HL-60 (cell line): ENCODE data around the gene TAPT1.
"Not testable (repeated sequence)": the region's sequence is repeated elsewhere in the genome, so short reads cannot be mapped to it uniquely, and the experiment has no call there.

Experiments
- DNase-seq, 2 experiments: peaks; one replicate each; pipeline ENCODE4 v3.0.0-alpha.2; 2010 to 2020; ENCODE audit warnings: low read depth in 1 of 2, low spot score in 1 of 2
- H3K27ac ChIP-seq: fragments of 250-450 bp; sonication (Bioruptor Pico); replicated peaks from 2 replicates; pipeline ENCODE4 v1.5.1; 2020; ENCODE audit warnings: mild to moderate bottlenecking, moderate library complexity
- H3K27me3 ChIP-seq: fragments of 250-450 bp; sonication (Bioruptor Pico); 2 replicates; pipeline ENCODE4 v1.5.1; 2021; ENCODE audit warnings: mild to moderate bottlenecking, moderate library complexity; ENCODE audit not compliant: insufficient read depth, poor library complexity, severe bottlenecking
- H3K4me3 ChIP-seq: replicated peaks from 2 replicates; pipeline ENCODE4 v1.5.1; 2011; ENCODE audit warnings: mild to moderate bottlenecking, control low read depth, low read length; ENCODE audit not compliant: insufficient read depth
- CTCF ChIP-seq: IDR thresholded peaks from one replicate; pipeline ENCODE4 v1.5.1; 2011; ENCODE audit warnings: low read length, control low read depth, inconsistent platforms; ENCODE audit not compliant: insufficient read depth
- GABPA ChIP-seq: IDR thresholded peaks from 2 replicates; pipeline ENCODE4 v1.6.1; 2012; ENCODE audit warnings: low read depth
- POLR2AphosphoS5 ChIP-seq: IDR thresholded peaks from 2 replicates; pipeline ENCODE4 v1.6.1; 2012; ENCODE audit warnings: low read depth
- REST ChIP-seq: IDR thresholded peaks from 2 replicates; pipeline ENCODE4 v1.6.1; 2012; ENCODE audit warnings: low read depth; ENCODE audit not compliant: insufficient replicate concordance
- SPI1 ChIP-seq: IDR thresholded peaks from 2 replicates; pipeline ENCODE4 v1.6.1; 2012; ENCODE audit warnings: low read depth, mild to moderate bottlenecking, borderline replicate concordance

Gene TAPT1

DNA sequence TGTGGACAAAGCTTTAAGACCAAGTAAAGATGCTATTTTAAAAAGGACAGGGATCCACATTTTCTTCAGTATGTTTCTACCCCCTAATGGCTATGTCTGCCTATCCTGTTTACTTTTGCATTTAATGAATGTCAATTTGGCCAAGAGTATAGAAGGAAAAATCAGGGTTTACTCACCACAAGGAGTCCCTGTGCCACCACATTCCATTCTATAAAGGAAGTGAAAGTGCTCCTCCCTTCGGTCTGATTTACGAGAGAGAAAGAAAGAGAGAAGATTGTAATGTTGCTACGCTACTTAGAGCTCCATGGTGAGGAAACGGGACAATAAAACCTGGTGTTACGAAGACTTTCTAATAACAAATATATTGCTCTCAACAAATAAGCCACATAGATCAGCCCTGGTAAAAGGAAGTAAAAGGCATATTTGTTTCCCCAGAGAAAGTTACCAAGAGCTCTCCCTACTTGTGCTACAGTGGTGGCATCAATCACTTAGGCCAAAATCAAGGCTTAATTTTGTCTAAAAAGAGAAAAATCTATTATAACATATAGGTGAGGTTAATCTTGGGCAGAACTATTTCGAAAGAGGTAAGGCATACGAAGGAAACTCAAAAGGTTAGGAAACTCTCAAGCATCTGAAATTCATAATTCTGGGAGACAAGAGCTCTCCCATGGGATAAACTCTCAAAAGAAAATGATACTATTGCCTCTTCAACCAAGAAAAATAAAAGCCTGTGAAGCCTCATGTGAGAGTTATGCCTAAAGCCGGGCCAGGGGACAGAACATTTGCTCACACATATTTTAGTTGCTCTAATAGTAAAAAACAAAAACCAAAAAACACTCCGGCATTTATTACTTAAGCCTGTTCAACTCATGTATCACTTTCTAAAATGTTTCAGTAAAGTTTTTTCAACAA, 29.5 kb downstream of the TAPT1 start:
- TF ChIP-seq CTCF, result no peak
- no peak for TF ChIP-seq GABPA
- TF ChIP-seq SPI1, result no peak
- no peak for TF ChIP-seq POLR2AphosphoS5
- TF ChIP-seq REST, result no peak
- Histone ChIP-seq H3K27ac (no peak overlapping the region), H3K27me3 (no peaks in the 10 kb centered on the region), H3K4me3 (no peak overlapping the region)
- DNase-seq, result no peak

- no peak for TF ChIP-seq SPI1
- TF ChIP-seq POLR2AphosphoS5, result no peak
- Histone ChIP-seq H3K27me3 (no peaks in the 10 kb centered on the region), H3K4me3 (no peak overlapping the region), H3K27ac (no peak overlapping the region)
- no peak for DNase-seq
These were observed 31.1 kb downstream of the TAPT1 start for GRCh38 chr4:16195209-16195608.

DNA sequence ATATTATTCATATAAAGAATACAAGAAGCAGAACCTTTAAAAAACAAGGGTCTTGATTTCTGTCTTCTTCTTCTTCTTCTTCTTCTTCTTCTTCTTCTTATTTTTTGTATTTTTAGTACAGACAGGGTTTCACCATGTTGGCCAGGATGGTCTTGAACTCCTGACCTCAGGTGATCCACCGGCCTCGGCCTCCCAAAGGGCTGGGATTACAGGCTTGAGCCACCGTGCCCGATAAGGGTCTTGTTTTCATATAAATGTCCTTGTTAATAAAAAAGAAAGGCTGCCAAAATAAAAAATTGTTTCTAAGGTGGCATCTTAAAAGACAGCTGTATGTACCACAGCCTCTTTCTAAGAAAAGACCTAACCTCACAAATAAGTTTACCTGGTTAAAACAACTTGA, 31.5 kb downstream of the TAPT1 start:
- DNase-seq, H3K4me3 ChIP-seq, H3K27ac ChIP-seq, H3K27me3 ChIP-seq: not testable (repeated sequence)

DNA sequence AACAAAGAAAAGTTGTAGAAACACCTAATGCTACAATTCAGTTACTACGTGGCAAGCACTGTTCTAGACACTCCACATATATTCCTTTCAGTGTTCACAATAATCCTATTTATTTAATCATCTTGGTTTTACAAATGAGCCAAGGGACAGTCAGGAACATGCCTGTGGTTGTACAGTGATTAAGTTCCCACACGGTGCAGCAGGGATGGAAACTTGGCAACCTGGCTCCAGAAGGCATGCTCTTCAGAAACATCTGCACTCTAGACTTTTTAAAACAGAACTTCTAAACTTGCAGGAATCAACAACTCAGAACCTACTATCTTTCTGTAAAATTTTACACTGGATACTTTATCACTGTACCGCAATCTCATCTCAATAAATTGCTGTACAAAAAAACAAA, 32.1 kb downstream of the TAPT1 start:
- DNase-seq, result no peak
- no peak overlapping the region for H3K4me3 ChIP-seq
- no peaks in the 10 kb centered on the region for H3K27me3 ChIP-seq
- no peak overlapping the region for H3K27ac ChIP-seq
- TF ChIP-seq GABPA, result no peak
- TF ChIP-seq CTCF, result no peak
- no peak for TF ChIP-seq POLR2AphosphoS5
- no peak for TF ChIP-seq REST
- TF ChIP-seq SPI1, result no peak
